GM19023 (cell line): ENCODE results near the gene ILF2.
A peak's percentile ranks its signal among the peaks of the same experiment; 100 is the strongest.
"Not testable (repeated sequence)": the region's sequence is repeated elsewhere in the genome, so short reads cannot be mapped to it uniquely, and the experiment has no call there.

ENCODE experiments used
- ATAC-seq: cut with Tn5 transposase; IDR thresholded peaks from one replicate; pipeline ENCODE4 v1.9.1; 2021; ENCODE audit warnings: mild to moderate bottlenecking, moderate library complexity; ENCODE audit not compliant: unreplicated experiment

ILF2 gene

DNA sequence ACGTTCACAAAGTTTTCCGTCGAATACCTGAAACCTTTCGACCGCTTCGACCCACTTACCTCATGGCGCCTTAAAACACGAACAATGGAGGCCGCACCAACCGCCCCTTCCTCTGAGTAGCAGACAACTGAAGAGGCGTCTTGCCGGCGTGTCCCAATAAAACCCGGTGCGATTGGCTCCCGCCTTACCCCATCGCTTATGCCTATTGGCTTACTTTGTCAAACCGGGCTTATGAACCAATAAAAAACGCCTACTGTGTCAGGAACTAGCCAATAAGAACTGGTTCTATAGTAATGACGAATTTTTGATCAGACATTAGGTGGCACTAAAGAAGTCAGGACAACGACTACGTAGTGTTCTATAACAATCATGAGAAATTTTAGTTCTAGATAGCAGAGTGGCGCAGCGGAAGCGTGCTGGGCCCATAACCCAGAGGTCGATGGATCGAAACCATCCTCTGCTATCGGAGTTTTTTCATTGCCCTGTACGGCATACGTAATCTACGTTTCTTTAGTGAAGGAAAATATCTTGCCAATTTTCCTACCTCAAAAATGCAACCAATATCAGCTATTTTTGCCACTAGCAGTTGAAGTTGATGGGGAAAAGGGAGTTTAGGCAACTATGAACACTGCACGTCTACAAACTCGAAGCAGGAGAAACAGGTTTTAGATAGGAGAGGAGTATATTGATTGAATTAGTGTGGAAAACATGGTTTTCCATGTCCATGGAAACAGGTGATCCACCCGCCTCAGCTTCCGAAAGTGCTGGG lies at the start of gene ILF2:
ILF2 (minus strand) TSS at position 135 of the 769 bp plus-strand sequence; CDS start at position 64, 71 bp downstream.
- peak; percentile 86 for ATAC-seq

- ATAC-seq: no peak
Observed at GRCh38 chr1:153717330-153717729, 46.5 kb upstream of the ILF2 start.

GRCh38 chr1:153716211-153716610 lies 45.4 kb upstream of the ILF2 start:
- not testable (repeated sequence) for ATAC-seq

GRCh38 chr1:153711026-153711425 lies 40.2 kb upstream of the ILF2 start:
- no peak for ATAC-seq

- no peak for ATAC-seq
Observed at GRCh38 chr1:153705484-153705883, 34.7 kb upstream of the ILF2 start.

GRCh38 chr1:153699768-153700167 lies 29.0 kb upstream of the ILF2 start:
- ATAC-seq: no peak

GRCh38 chr1:153698923-153699714 lies 28.3 kb upstream of the ILF2 start:
- ATAC-seq: no peak

DNA sequence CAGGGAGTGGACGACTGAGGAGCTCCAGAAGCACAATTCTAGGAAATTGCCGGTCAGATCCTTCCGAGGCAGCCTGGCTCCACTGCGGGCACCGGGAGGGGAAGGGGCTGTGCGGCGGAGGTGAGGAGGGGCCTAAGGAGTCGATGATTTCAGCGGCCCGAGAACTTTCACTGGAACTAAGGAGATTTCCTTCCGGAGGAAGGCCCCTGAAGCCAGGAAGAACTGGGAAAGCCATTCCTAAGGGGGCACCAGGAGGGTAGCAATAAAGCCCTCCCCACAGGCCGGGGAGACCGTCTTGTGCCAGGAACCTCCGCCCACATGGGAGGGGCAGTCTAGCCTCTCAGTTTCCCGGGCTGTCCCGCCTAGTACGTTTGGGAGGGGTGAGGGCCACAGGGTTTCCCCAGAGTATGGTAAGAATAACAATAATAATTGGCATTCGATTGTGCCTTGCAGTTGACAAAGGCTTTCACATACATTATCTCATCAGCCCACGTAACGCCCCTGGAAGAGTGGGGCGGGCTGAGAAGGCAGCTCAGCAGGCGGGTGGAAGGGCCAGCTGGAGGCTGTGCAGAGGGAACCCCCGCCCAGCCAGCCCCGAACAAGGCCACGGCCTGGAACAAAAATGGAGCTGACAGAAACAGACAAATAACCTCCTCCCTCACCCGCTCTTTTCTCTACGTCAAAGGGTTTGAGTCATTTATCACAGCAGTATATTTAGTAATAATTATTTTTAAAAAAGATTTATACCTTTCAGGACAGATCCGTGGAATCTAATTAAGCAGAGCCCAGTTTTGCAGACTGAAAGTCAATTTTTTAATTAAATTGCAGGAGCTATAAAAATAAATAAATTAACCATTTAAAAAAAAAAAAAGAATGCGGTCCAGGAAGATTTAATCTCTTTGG lies 27.5 kb upstream of the ILF2 start:
- ATAC-seq: no peak

- ATAC-seq: no peak
Observed at GRCh38 chr1:153697191-153698019, 26.6 kb upstream of the ILF2 start.

GRCh38 chr1:153696741-153697140 lies 25.9 kb upstream of the ILF2 start:
- ATAC-seq: no peak

- ATAC-seq: no peak
Observed at GRCh38 chr1:153693466-153693865, 22.7 kb upstream of the ILF2 start.

DNA sequence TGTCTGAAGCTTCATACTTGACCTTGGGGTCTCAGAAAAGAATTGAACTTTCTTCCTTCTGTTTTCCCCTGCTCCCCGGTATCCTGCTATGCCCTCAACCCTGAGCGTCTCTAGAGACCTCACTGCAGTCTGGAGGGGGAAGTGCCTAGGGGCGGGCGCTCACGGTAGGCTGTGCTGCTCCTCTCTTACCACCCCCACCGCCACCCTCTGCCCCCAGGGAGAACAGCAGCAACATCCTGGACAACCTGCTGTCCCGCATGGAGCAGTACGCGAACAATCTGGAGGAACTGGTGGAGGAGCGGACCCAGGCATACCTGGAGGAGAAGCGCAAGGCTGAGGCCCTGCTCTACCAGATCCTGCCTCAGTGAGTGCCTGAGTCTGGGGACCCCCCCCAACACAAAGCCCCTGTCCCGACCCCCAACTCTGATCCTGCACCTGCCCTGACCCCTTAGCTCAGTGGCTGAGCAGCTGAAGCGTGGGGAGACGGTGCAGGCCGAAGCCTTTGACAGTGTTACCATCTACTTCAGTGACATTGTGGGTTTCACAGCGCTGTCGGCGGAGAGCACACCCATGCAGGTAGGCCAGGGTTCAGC lies 18.0 kb upstream of the ILF2 start:
- no peak for ATAC-seq

DNA sequence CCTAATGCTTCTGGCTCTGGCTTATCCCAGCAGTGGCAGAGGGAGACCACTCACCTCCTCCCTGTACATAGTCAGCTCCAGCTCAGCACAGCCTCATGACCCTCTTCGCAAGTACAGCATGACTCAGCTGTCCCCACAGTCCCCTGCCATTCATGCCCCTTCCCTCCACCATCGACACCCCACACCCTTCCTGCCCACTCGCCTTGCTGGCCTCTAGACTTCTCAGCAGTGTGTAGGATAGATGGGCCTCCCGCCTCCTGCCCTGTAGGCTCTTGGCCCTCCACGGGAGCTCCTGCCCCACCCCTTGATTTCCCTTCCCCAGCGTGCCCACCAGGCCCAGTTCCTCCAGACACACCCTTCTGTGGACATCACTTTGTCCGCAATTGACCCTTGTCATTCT lies 17.5 kb upstream of the ILF2 start:
- no peak for ATAC-seq

GRCh38 chr1:153687346-153688125 lies 16.7 kb upstream of the ILF2 start:
- ATAC-seq: no peak

DNA sequence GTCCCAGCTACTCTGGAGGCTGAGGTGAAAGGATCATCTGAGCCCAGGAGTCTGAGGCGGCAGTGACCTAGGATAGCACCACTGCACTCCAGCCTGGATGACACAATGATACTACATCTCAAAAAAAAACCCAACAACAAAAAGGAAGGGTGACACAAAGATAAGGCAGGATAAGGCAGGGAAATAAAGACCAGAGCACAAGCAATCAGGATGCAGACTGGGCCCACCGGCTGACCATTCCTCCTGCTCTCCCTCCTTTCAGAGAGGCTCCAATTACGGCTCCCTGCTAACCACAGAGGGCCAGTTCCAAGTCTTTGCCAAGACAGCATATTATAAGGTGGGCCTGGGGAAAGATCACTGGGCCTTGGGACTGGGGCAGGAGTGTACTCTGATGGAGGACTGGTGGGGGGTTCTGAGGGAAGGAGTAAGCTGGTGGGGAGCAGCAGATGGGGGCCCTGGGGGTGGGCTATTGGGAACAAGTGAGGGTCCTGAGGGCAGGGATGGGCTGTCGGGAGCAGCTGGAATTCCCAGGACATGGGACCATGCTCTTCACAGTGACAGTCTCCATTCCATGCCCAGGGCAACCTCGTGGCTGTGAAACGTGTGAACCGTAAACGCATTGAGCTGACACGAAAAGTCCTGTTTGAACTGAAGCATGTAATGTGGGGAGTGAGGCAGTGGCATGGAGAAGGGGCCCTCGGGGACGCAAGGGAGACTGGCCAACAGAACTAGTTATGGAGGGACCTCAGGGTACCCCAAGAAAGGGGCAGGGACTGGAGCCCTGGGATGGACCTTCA lies 14.9 kb upstream of the ILF2 start:
- ATAC-seq: no peak

- no peak for ATAC-seq
Observed at GRCh38 chr1:153684892-153685291, 14.1 kb upstream of the ILF2 start.

DNA sequence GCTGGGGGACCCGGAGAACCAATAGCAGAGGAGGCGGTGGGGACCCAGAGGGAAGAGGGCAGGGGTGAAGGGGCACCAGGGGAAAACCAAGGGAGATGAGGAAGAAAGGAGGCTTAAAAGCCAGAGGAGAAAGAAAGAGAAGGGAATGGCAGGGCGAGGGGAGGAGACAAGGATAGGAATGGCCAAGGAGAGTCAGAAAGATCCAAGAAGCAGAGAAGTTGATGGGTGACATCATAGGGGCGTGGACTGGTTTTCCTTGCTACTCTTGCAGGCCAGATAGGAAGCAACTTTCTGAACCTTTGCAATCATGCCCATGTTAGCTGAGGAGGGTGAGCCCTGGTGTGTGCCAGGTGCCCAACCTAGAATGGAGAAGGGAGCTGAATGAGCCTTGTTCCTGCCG lies 13.1 kb upstream of the ILF2 start:
- no peak for ATAC-seq

- no peak for ATAC-seq
Observed at GRCh38 chr1:153682730-153683129, 11.9 kb upstream of the ILF2 start.

DNA sequence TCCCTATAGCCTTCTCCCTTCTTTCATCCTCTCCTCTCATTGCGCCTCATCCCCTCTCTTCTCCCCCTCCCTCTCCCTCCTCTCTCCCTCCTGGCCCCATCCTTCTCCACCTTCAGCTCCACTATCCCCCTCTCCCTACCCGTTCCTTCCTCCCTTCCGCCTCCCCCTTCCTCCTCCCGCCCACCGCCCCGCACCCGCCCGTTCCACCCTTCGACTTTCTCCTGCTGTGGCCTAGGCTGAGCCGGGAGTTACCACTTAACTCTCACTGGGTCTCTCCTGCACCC lies 9.3 kb upstream of the ILF2 start:
- no peak for ATAC-seq
